ENCODE data around the gene HS6ST3. TPM values are rescaled to one million over a fixed set of nuclear protein-coding genes. Genes with fewer than 3 reads are reported as not detected.

HS6ST3 gene
- total RNA-seq, 4 donors from 2014 or later = 0.08 to 0.47 (median 0.41) TPM

GRCh38 chr13:96185818-96186217 is 95.9 kb downstream of the HS6ST3 start:
- H3K4me1 ChIP-seq = peaks cover 5% of the 10 kb centered on the region
- H3K27ac ChIP-seq = no peak overlapping the region
- no peak for DNase-seq (ENCODE audit: low spot score in 2 of 2)
- H3K4me3 ChIP-seq = no peak overlapping the region
- no peaks in the 10 kb centered on the region for H3K27me3 ChIP-seq
- no peaks in the 10 kb centered on the region for H3K9me3 ChIP-seq
- WGBS = 89% methylated on average over 6 of the region's 6 CpGs
- TF ChIP-seq CTCF (IDR thresholded peaks at IDR 0.05) (no peak), POLR2A (IDR thresholded peaks at IDR 0.05) (no peak), EP300 (IDR thresholded peaks at IDR 0.05) (no peak), POLR2AphosphoS5 (IDR thresholded peaks at IDR 0.05) (no peak)
- H3K36me3 ChIP-seq = no peaks in the 10 kb centered on the region

DNA sequence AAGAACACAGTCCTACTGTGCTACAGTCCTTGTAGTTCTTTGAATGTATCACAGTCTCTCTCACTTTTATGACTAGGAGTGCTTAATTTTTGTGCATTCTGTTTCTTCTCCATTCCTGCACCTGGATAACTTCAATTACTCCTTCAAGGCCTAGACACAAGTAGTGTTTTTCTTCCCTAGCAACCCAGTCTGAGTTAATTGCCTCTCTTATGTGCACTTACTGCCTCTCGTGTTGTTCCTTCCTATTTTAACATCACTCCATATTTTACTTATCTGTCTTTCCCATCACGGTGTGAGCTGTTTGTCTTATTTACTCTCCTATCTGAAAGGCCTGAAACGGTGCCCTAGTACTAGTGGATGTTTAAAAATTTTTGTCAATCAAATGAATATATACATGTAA is 101.5 kb downstream of the HS6ST3 start:
- H3K27ac ChIP-seq = no peak overlapping the region
- TF ChIP-seq CTCF (IDR thresholded peaks at IDR 0.05) (no peak), POLR2AphosphoS5 (IDR thresholded peaks at IDR 0.05) (no peak), EP300 (IDR thresholded peaks at IDR 0.05) (no peak), POLR2A (IDR thresholded peaks at IDR 0.05) (no peak)
- no peak overlapping the region for H3K4me3 ChIP-seq
- H3K9me3 ChIP-seq = no peaks in the 10 kb centered on the region
- no peak for DNase-seq (ENCODE audit: low spot score in 2 of 2)
- WGBS = 45% methylated on average over 3 of the region's 3 CpGs
- H3K36me3 ChIP-seq = no peaks in the 10 kb centered on the region
- H3K27me3 ChIP-seq = no peaks in the 10 kb centered on the region
- no peaks in the 10 kb centered on the region for H3K4me1 ChIP-seq

GRCh38 chr13:96193728-96194310 is 103.9 kb downstream of the HS6ST3 start:
- TF ChIP-seq POLR2A (IDR thresholded peaks at IDR 0.05) = no peak
- TF ChIP-seq EP300 (IDR thresholded peaks at IDR 0.05) = no peak
- TF ChIP-seq POLR2AphosphoS5 (IDR thresholded peaks at IDR 0.05) = no peak
- TF ChIP-seq CTCF (IDR thresholded peaks at IDR 0.05) = no peak
- 58% methylated on average over 5 of the region's 5 CpGs for WGBS
- H3K4me3 ChIP-seq = no peak overlapping the region

GRCh38 chr13:96198038-96198437 is 108.1 kb downstream of the HS6ST3 start:
- no peaks in the 10 kb centered on the region for H3K9me3 ChIP-seq
- no peaks in the 10 kb centered on the region for H3K36me3 ChIP-seq
- no peak overlapping the region for H3K4me3 ChIP-seq
- TF ChIP-seq POLR2A (IDR thresholded peaks at IDR 0.05) (no peak), CTCF (IDR thresholded peaks at IDR 0.05) (no peak), POLR2AphosphoS5 (IDR thresholded peaks at IDR 0.05) (no peak), EP300 (IDR thresholded peaks at IDR 0.05) (no peak)
- H3K27ac ChIP-seq = no peak overlapping the region
- WGBS = 83% methylated on average over 5 of the region's 5 CpGs
- H3K4me1 ChIP-seq = no peaks in the 10 kb centered on the region
- DNase-seq (ENCODE audit: low spot score in 2 of 2) = no peak
- H3K27me3 ChIP-seq = no peaks in the 10 kb centered on the region

More at GRCh38 chr13:96193728-96194310, 103.9 kb downstream of the HS6ST3 start:
- no peaks in the 10 kb centered on the region for H3K9me3 ChIP-seq
- no peak for DNase-seq (ENCODE audit: low spot score in 2 of 2)
- H3K27ac ChIP-seq = no peak overlapping the region
- no peaks in the 10 kb centered on the region for H3K4me1 ChIP-seq
- no peaks in the 10 kb centered on the region for H3K27me3 ChIP-seq
- H3K36me3 ChIP-seq = no peaks in the 10 kb centered on the region

DNA sequence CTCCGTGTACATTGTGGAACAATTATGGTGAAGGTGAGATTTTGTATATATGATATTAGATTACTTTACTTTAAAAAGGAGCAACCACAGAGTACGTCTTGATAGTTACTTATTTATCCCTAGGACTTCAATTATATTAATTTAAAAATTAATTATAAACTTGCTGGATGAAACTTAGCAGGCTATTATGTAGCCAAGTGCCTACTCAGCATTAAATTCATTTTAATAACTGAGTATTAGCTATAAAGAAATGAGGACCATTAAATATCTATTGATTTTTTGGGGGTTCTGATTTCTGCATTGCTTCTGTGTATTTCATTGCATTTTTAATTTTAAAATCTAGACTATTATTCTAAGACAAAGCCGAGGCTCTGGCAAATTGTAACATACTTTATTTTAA is 109.4 kb downstream of the HS6ST3 start:
- Histone ChIP-seq H3K36me3 (no peaks in the 10 kb centered on the region), H3K27ac (no peak overlapping the region), H3K4me3 (no peak overlapping the region), H3K4me1 (no peaks in the 10 kb centered on the region), H3K9me3 (no peaks in the 10 kb centered on the region), H3K27me3 (no peaks in the 10 kb centered on the region)
- 89% methylated on average over 3 of the region's 3 CpGs for WGBS
- TF ChIP-seq EP300 (IDR thresholded peaks at IDR 0.05) = no peak
- TF ChIP-seq POLR2A (IDR thresholded peaks at IDR 0.05) = no peak
- DNase-seq (ENCODE audit: low spot score in 2 of 2) = no peak

DNA sequence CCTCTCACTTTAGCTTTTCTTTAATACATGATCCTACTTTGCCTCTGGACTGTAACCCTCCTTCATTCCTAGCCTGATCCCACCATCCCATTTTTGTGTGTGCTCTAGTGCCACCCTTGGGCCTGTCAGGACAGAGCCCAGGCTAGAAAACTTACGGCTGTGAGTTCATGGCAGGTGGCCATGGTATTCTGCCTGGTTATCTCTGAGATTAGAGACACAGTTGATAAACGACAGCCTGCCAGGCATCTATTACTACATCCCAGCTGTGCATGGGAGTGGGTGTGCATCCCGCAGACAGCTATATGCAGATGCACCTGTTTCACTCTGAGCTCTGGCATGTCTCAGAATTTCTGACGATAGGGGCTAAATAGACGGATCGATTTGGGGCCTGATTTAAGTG is 110.9 kb downstream of the HS6ST3 start:
- H3K4me3 ChIP-seq = no peak overlapping the region
- TF ChIP-seq POLR2AphosphoS5 (IDR thresholded peaks at IDR 0.05) (no peak), POLR2A (IDR thresholded peaks at IDR 0.05) (no peak), EP300 (IDR thresholded peaks at IDR 0.05) (no peak), CTCF (IDR thresholded peaks at IDR 0.05) (no peak)
- H3K9me3 ChIP-seq = no peaks in the 10 kb centered on the region
- 51% methylated on average over 6 of the region's 6 CpGs for WGBS
- H3K27ac ChIP-seq = no peak overlapping the region
- no peaks in the 10 kb centered on the region for H3K4me1 ChIP-seq
- DNase-seq (ENCODE audit: low spot score in 2 of 2) = no peak
- no peaks in the 10 kb centered on the region for H3K36me3 ChIP-seq
- no peaks in the 10 kb centered on the region for H3K27me3 ChIP-seq
